GM18505 (cell line): ENCODE measurements around the gene LHFPL3.

ENCODE experiments used
- ATAC-seq: cut with Tn5 transposase; IDR thresholded peaks from one replicate; pipeline ENCODE4 v1.9.1; 2021; ENCODE audit not compliant: unreplicated experiment
- POLR2A ChIP-seq: IDR thresholded peaks from 4 replicates; pipeline ENCODE4 v1.6.1; 2011; ENCODE audit warnings: borderline replicate concordance; ENCODE audit not compliant: insufficient read depth, insufficient read length; ENCODE audit errors: extremely low read depth

LHFPL3 gene

GRCh38 chr7:104895522-104896236 is 567.3 kb downstream of the LHFPL3 start:
- no peak for TF ChIP-seq POLR2A
- peak; percentile 33 for ATAC-seq

- ATAC-seq = no peak
- TF ChIP-seq POLR2A = no peak
These were observed 570.0 kb downstream of the LHFPL3 start for GRCh38 chr7:104898434-104898833.

GRCh38 chr7:104900525-104901239 is 572.3 kb downstream of the LHFPL3 start:
- no peak for ATAC-seq
- no peak for TF ChIP-seq POLR2A

GRCh38 chr7:104901240-104901619 is 572.8 kb downstream of the LHFPL3 start:
- TF ChIP-seq POLR2A = no peak
- ATAC-seq = no peak

GRCh38 chr7:104902183-104902582 is 573.8 kb downstream of the LHFPL3 start:
- TF ChIP-seq POLR2A = no peak
- no peak for ATAC-seq

GRCh38 chr7:104903044-104903443 is 574.6 kb downstream of the LHFPL3 start:
- no peak for TF ChIP-seq POLR2A

GRCh38 chr7:104903846-104904245 is 575.4 kb downstream of the LHFPL3 start:
- no peak for ATAC-seq
- no peak for TF ChIP-seq POLR2A

More at GRCh38 chr7:104903044-104903443, 574.6 kb downstream of the LHFPL3 start:
- ATAC-seq = no peak

GRCh38 chr7:104906032-104906431 is 577.6 kb downstream of the LHFPL3 start:
- ATAC-seq = no peak
- no peak for TF ChIP-seq POLR2A

GRCh38 chr7:104906556-104906955 is 578.2 kb downstream of the LHFPL3 start:
- no peak for TF ChIP-seq POLR2A
- no peak for ATAC-seq

- TF ChIP-seq POLR2A = no peak
- ATAC-seq = no peak
These were observed 580.2 kb downstream of the LHFPL3 start for GRCh38 chr7:104908636-104909035.

- ATAC-seq = no peak
- TF ChIP-seq POLR2A = no peak
These were observed 580.7 kb downstream of the LHFPL3 start for GRCh38 chr7:104909096-104909495.

GRCh38 chr7:104914421-104914820 is 586.0 kb downstream of the LHFPL3 start:
- no peak for TF ChIP-seq POLR2A

GRCh38 chr7:104921596-104921995 is 593.2 kb downstream of the LHFPL3 start:
- no peak for TF ChIP-seq POLR2A
- ATAC-seq = no peak

More at GRCh38 chr7:104914421-104914820, 586.0 kb downstream of the LHFPL3 start:
- no peak for ATAC-seq
